Kidney epithelial cell (primary cell): ENCODE measurements around the gene PKD1. TPM values are rescaled to one million over a fixed set of nuclear protein-coding genes. Genes with fewer than 3 reads are reported as not detected.
A peak's percentile ranks its signal among the peaks of the same experiment; 100 is the strongest.
"Not testable (repeated sequence)": the region's sequence is repeated elsewhere in the genome, so short reads cannot be mapped to it uniquely, and the experiment has no call there.

Source experiments
- DNase-seq: peaks from one replicate; pipeline ENCODE4 v3.0.0-alpha.2; 2010; ENCODE audit warnings: low read depth
- H3K27me3 ChIP-seq: 2 replicates; pipeline ENCODE4 v1.6.0; 2011; ENCODE audit warnings: low read length; ENCODE audit not compliant: control insufficient read depth, insufficient read depth
- H3K36me3 ChIP-seq: 2 replicates; pipeline ENCODE4 v1.5.1; 2011; ENCODE audit warnings: low read length; ENCODE audit not compliant: control insufficient read depth, insufficient read depth
- H3K4me3 ChIP-seq: 2 replicates; pipeline ENCODE4 v1.5.1; 2011; ENCODE audit warnings: low read depth, mild to moderate bottlenecking, control low read depth, low read length
- total RNA-seq: library from RNA; depleted of rRNA; stranded (reverse); fragments of >200 nt; gene quantifications from 2 replicates; pipeline ENCODE4 v1.2.3, GENCODE V29; 2015
- TF ChIP-seq, protein P1 (sequence below): IDR thresholded peaks from 2 replicates; pipeline ENCODE4 v1.5.1; 2011; ENCODE audit warnings: mild to moderate bottlenecking, moderate library complexity, low read length, control low read depth, inconsistent platforms; ENCODE audit not compliant: insufficient read depth, poor library complexity, severe bottlenecking

PKD1 gene
- total RNA-seq: 85.6 and 102 TPM in 2 replicates

DNA sequence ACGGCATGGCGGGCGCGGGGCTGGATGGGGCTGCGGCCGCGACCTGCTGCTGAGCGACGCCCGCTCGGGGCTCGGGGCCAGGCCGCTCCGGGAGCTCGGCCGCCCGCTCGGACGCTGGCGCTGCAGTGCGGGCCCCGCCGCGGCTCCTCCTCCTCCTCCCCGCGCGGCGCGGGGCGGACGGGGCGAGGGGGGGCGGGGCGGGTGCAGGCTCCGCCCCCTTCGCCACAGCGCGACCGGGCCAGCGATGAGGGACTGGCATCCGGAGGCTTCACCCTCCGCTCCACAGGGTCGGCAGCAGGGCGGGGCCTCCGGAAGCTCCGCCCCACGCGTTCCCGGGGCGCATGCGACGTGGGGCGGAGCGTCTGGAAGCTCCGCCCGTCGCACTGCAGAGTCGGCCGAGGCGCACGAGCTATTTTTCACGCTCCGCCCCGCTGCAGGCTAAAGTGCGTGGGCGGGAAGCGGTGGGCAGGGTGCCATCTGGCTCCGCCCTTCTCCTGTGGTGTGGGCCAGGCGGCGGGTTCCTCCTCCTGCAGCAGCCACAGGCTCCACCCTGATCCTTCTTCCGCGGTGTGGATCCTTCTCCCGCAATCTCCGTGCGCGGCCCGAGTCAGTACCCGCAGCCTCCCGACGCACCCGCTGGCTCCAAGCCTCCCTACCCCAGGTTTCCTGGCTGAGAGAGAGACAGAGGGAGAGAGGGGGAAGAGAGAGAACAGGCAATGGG lies at the start of gene PKD1:
Gene PKD1, minus strand, starts transcription at position 129 of the 721 bp plus-strand sequence. CDS start 209 bp downstream, outside the sequence.
- peak; percentile 63 for DNase-seq
- H3K27me3 ChIP-seq: not testable (repeated sequence)

DNA sequence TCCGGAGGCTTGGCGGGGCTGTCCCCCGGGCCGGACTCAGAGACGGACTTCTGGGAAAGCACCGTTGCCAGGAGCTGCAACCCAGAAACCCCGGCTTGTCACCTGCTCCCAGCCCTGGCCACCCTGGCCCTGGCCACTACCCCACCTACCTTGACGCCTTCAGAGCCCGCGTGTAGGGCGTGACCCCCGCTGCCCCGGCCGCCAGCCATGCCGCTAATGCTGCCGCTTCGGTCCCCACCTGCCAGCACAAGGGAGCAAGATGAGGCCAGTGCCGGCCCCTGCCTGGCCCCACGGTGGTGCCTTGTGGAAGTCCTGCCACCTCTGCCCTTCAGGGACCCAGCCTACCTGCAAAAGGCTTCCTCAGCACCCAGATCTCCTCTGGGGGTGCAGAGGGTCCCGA lies 49.3 kb upstream of the PKD1 start:
- H3K36me3 ChIP-seq: no peaks in the 10 kb centered on the region
- no peaks in the 10 kb centered on the region for H3K27me3 ChIP-seq
- H3K4me3 ChIP-seq: no peak overlapping the region
- TF ChIP-seq, protein P1, sequence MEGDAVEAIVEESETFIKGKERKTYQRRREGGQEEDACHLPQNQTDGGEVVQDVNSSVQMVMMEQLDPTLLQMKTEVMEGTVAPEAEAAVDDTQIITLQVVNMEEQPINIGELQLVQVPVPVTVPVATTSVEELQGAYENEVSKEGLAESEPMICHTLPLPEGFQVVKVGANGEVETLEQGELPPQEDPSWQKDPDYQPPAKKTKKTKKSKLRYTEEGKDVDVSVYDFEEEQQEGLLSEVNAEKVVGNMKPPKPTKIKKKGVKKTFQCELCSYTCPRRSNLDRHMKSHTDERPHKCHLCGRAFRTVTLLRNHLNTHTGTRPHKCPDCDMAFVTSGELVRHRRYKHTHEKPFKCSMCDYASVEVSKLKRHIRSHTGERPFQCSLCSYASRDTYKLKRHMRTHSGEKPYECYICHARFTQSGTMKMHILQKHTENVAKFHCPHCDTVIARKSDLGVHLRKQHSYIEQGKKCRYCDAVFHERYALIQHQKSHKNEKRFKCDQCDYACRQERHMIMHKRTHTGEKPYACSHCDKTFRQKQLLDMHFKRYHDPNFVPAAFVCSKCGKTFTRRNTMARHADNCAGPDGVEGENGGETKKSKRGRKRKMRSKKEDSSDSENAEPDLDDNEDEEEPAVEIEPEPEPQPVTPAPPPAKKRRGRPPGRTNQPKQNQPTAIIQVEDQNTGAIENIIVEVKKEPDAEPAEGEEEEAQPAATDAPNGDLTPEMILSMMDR: no peak
- no peak for DNase-seq

More for the DNA sequence above, at the start of gene PKD1:
- peak within 1 kb of the TSS; percentile 45 for H3K4me3 ChIP-seq
- H3K36me3 ChIP-seq: not testable (repeated sequence)

DNA sequence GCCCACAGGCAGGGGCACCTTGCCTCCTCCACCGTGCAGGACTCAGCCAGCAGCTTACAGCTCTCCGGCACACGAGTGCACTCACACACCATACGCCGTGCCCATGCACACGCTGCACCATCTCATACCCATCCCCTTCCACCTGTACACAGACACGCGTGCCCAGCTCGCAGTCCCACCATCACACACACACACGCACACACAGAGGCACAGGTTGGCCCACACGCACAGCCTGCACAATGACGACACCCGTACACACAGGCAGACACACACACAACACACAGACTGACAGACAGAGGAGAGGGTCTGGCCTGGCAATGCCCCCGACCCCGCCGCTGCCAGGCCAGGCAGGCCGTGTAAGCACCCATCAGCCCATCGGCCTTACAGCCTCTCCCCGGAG lies 48.6 kb upstream of the PKD1 start:
- Histone ChIP-seq H3K4me3 (no peak overlapping the region), H3K36me3 (no peaks in the 10 kb centered on the region), H3K27me3 (peaks cover 1% of the 10 kb centered on the region)
- DNase-seq: no peak
- TF ChIP-seq, protein P1: no peak

DNA sequence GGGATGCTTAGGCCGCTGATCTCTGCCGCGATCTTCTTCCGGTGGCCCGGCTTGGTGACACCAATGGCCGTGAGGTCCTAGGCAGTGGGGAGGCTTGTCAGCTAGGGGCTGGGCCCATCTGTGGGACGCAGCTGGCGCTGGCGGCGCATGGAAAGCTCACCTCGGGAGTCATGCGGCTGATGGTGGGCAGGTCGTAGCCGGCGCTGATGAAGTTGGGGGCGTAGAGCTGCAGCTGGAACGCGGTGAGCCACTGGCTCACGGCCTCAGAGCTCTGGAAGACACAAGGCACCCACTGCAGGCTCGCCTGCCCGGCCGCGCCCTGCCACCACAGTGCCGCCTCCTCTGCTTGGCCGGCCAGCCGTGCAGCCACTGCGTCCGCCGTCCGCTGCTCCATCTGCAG lies 48.0 kb upstream of the PKD1 start:
- peaks cover 3% of the 10 kb centered on the region for H3K27me3 ChIP-seq
- TF ChIP-seq, protein P1: no peak
- no peak overlapping the region for H3K4me3 ChIP-seq
- no peaks in the 10 kb centered on the region for H3K36me3 ChIP-seq
- DNase-seq: no peak

DNA sequence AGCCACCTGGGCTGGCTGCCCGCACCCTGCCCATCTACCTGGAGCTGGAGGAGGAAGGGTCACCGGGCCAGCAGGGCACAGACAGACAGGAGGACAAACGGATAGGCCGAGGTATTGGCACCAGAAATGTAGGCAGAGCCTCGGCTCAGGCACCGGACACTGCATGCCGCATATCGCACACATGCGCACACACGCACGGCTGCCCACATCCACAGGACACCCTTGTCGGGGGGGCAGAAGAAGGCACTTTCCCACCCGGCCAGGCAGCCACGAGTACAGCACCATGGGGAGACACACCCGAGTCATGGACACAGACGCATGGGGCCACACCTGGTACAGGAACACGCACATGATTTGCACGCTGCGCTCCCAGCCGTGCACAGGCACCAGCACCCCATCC lies 46.3 kb upstream of the PKD1 start:
- TF ChIP-seq, protein P1: no peak
- H3K36me3 ChIP-seq: no peaks in the 10 kb centered on the region
- peaks cover 3% of the 10 kb centered on the region for H3K27me3 ChIP-seq
- H3K4me3 ChIP-seq: no peak overlapping the region
- no peak for DNase-seq

DNA sequence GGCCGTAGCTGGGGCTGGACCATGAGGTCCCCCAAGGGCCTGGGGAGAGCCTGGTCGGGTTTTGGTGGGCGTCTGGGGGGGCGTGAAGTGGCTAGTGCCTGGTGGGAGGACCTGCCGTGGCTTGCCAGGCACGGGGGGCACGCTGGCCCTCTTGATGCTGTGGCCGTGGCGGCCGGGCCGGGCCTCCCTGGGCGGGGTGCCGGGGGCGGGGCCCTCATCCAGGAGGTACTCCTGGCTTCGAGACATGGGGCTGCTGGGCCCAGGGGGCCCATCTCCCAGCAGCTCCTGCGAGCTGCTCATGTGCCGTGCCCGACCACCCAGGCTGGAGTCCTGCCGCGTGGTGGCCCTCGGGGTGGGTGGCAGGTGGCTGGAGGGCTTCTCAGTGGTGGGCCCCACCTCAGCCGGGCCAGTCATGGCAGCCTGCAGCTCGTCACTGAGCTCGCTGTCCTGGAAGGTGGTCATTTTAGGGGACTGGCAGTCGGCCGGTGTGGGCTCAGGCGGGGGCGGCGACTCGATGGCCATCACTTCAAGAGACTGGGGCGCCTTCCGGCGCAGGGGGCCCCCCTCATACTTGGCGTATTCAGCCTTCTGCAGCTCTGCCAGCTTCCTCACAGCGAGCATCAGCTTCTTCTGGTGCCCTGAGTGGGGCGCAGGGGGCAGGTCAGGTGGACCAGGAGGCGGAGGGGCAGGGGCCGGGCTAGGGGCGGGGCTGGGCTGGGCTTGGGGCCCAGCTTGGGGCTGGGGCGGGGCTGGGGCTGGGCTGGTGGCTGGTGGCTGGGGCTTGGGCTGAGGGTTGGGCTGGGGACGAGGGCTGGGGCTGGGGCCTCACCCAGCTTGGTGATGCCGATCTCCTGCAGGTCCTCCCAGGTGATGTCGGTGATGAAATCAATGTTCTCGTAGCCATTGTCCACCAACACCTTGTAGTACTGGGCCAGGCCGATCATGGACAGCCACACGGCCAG lies 45.5 kb upstream of the PKD1 start:
- TF ChIP-seq, protein P1: no peak
- peaks cover 3% of the 10 kb centered on the region for H3K27me3 ChIP-seq
- DNase-seq: no peak

More for the DNA sequence above, 45.5 kb upstream of the PKD1 start:
- H3K36me3 ChIP-seq: no peaks in the 10 kb centered on the region
- H3K4me3 ChIP-seq: no peak overlapping the region
